GM10266 (cell line): ENCODE data around the gene CRADD.

ENCODE experiments used
- DNase-seq: peaks from one replicate; pipeline ENCODE4 v3.0.0; 2012; ENCODE audit errors: extremely low spot score
- CTCF ChIP-seq: IDR thresholded peaks from 2 replicates; pipeline ENCODE4 v1.5.1; 2012; ENCODE audit warnings: mild to moderate bottlenecking, low read depth; ENCODE audit not compliant: control insufficient read depth, insufficient read depth; ENCODE audit errors: missing control alignments

CRADD gene

GRCh38 chr12:93908846-93909567, 231.8 kb downstream of the CRADD start:
- TF ChIP-seq CTCF = no peak
- no peak for DNase-seq

- DNase-seq = no peak
- TF ChIP-seq CTCF = no peak
Observed at GRCh38 chr12:93911396-93911795, 234.2 kb downstream of the CRADD start.

- no peak for DNase-seq
- TF ChIP-seq CTCF = no peak
Observed at GRCh38 chr12:93912086-93912733, 235.0 kb downstream of the CRADD start.

GRCh38 chr12:93913845-93914244, 236.7 kb downstream of the CRADD start:
- TF ChIP-seq CTCF = no peak
- DNase-seq = no peak

- TF ChIP-seq CTCF = no peak
Observed at GRCh38 chr12:93914281-93914680, 237.1 kb downstream of the CRADD start.

GRCh38 chr12:93915411-93915810, 238.2 kb downstream of the CRADD start:
- TF ChIP-seq CTCF = no peak
- no peak for DNase-seq

More at GRCh38 chr12:93914281-93914680, 237.1 kb downstream of the CRADD start:
- no peak for DNase-seq

- no peak for DNase-seq
- TF ChIP-seq CTCF = no peak
Observed at GRCh38 chr12:93916402-93916801, 239.2 kb downstream of the CRADD start.
